KBM-7 (cell line): Measurements from ENCODE around the gene CD101.

Experiments used
- DNase-seq: peaks from one replicate; pipeline ENCODE4 v3.0.0-alpha.2; 2015
- in situ Hi-C: fragments of 300-500 bp; cut with MboI; formaldehyde crosslinking; loops from 2 replicates; pipeline ENCODE4 v1.14.3; 2020; ENCODE audit warnings: low sequenced_read_pairs, low pct_unique_long_range_greater_than_20kb, mixed read lengths

Gene CD101

DNA sequence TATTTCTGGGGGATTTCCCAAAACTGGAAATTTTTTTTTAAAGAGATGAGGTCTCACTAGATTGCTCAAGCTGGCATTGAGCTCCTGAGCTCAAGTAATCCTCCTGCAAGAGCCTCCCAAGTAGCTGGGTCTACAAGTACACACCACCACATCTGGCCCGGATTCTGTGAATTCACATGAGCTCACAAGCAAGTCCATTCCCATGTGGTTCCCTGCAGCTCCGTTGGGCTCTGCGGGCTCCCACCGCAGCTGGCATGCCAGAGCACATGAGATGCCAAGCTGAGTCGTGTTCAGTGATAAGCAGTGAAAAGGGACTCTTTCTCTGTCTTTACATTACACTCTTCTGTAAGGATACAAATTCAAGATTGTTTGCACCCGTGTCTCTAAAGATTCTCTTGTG is 36.7 kb downstream of the CD101 start:
- DNase-seq: no peak
- in situ Hi-C loops: loop anchor here (25.0 kb wide), 1 partner anchor 301 kb away; no protein-coding TSS in a partner anchor

DNA sequence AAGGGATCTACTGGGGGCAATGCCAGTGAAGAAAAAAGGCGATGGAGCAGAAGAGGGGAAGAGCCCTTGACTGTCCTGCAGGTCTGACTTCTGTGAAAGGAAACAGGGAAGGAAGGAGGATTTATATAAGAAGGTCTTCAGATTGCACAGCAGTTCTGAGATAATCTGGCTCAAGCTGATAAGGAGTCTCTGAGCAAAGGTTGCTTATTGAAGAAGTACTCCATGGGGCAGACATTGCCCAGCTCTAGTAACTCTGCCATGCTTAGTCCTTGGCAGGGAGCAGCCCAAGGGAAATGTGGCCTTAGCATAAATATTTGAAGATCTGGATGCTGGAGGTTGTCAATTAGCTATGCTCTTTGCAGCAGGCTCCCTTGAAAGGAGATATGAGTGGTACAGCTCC is 42.7 kb downstream of the CD101 start:
- in situ Hi-C loops: loop anchor here (25.0 kb wide), 1 partner anchor 307 kb away; no protein-coding TSS in a partner anchor
- peak; percentile 18 for DNase-seq

DNA sequence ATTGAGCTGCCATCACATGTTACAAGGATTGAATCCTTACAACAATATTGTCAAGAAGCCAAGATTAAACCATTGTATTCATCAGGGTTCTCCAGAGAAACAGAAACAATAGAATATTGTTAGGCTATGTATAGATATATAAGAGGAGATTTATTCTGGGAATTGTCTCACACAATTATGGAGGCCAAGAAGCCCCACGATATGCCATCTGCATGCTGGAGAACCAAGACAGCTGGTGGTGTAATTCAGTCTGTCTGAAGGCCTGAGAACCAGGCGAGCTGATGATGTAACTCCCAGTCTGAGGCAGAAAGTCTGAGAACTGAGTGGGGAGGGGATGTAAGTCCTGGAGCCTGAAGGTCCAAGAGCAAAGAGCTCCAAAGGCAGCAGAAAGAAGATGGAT is 44.1 kb downstream of the CD101 start:
- DNase-seq: no peak
- in situ Hi-C loops: loop anchor here (25.0 kb wide), 1 partner anchor 308 kb away; no protein-coding TSS in a partner anchor

DNA sequence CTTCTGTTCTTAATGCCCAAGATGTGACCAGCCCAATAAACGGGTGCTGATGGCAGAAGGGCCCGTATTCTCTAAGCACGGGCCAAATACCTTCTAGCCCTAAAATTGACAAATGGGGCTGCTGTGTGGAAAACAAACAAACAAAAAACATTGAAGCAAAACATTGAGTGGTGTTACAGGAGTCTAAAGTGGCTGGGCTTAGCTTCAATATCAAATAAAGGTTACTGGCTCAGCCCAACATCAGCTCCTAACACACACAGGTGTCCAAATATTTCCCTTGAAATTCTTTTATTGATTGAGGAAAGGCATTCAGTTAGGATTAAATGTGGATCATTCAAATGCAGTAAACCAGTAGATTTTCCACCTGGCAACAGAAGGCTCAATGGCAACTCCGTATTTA is 45.2 kb downstream of the CD101 start:
- in situ Hi-C loops: loop anchor here (25.0 kb wide), 1 partner anchor 309 kb away; no protein-coding TSS in a partner anchor
- no peak for DNase-seq

DNA sequence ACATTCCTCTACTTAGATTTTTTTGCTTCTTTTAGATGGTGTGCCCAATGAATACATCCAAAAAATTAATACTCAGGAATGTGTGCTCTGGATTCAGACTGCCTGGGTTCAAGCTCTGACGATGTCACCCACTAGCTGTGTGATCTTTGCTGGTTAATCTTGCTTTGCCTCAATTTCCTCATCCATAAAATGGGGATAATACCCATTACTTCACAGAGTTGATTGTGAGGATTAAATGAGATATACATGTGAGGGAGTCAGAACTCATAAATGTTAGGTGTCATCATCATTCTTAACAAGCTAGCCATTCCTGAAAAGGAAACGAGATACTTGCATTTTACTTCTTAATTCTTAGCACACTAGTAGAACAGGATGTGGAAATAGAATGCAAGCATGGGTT is 45.7 kb downstream of the CD101 start:
- in situ Hi-C loops: loop anchor here (25.0 kb wide), 1 partner anchor 310 kb away; no protein-coding TSS in a partner anchor
- no peak for DNase-seq

DNA sequence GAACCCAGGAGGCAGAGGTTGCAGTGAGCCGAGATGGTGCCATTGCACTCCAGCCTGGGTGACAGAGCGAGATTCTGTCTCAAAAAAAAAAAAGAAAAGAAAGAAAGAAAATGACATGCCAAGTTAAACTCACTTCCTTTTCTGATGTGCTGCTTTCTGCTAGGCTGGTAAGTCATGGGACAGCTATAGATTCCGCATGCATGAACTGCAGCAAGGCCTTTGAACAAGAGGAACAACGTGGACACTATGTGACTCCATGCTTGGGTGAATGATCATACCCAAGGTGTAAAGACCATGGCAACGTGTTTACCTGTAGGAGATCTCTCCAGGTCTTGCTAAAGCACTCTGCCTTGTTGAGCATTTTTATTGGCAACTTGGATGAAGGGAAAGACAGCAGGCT is 48.3 kb downstream of the CD101 start:
- no peak for DNase-seq
- in situ Hi-C loops: loop anchor here (25.0 kb wide), 1 partner anchor 313 kb away; no protein-coding TSS in a partner anchor

DNA sequence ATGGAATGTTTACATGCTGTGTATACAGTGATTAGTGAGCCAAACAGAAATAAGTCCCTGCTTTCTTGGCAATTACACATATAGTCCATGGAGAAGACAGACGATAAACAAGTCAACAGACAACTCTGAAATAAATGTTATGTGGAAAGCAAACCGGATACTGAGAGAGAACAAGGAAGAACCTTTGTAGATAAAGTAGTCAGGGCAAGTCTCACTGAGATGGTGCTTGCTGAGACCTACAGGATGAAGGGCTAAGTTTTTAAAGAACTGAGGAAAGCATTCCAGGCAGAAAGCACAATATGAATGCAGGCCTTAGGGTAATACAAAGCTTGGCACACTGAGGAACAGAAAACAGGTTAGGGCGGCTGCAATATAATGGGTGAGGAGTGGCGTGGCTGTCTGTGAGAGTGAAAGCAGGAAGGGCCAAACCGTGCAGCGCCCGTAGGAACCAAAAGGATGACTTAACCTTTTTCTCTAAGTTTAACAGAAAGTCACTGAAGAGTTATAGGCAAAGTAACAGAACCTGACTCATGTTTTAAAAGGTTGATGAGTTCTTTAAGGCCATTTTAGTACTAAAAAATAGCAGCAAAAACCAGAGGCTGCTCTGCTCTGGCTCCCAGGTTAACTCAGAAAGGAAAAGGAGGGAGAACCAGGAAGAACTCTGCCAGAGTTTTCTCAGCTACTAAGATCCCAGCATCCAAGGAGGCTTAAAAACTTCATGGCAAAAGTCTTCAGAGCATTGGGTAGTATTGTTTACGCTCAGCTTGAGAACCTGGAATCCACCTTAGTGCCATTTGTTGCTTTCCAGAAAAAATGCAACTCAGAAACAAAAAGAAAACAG is 49.9 kb downstream of the CD101 start:
- DNase-seq: peak; percentile 26
- in situ Hi-C loops: no loop called here

DNA sequence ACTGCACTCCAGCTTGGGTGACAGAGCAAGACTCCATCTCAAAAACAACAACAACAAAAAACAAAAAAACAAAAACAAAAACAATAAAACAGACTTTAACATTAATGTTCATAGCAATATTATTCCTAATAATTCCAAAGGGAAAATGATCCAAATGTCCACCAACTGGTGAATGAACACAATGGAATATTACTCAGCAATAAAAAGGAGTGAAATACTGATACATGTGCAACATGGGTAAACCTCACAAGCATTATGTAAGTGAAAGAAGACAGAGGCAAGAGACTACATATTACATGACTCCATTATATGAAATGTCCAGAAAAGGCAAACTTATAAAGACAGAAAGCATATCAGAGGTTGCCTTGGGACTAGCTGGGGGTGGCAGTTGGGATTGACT is 52.5 kb downstream of the CD101 start:
- in situ Hi-C loops: no loop called here
- DNase-seq: no peak

DNA sequence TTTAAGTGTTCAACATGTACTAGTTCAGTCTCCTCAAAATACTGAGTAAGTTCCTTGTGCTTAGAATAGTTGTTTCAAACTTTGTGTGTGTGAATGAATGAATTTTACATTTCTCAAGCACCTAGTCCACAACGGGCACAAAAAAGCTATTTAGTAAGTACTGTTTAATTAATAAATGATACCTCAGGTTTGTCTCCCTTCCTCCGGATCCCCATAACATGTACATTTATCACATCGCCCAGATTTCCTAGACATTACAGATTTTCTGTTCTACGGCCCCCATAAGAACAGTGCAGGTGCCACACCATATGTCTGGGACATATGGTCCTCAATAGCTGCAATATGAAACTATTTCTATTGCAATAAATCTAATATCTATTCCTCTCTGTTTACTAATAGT is 57.2 kb downstream of the CD101 start:
- in situ Hi-C loops: no loop called here
- DNase-seq: peak; percentile 17

DNA sequence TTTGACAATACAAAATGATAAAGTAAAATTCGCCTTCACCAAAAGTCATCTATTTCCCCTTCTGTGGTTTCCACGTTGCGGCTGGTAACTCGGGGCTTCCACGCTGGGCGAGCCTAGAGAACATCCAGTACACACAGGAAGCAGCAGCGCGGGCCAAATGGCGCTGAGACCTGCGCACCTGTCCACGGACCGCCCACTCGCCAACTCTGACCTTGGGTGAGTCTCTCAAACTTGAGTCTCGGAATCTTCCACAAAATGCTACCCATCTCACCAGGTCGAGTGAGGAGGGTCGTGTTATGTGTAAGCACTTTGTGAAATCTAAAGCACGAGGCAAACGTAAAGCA is 57.7 kb downstream of the CD101 start:
- no peak for DNase-seq
- in situ Hi-C loops: no loop called here

DNA sequence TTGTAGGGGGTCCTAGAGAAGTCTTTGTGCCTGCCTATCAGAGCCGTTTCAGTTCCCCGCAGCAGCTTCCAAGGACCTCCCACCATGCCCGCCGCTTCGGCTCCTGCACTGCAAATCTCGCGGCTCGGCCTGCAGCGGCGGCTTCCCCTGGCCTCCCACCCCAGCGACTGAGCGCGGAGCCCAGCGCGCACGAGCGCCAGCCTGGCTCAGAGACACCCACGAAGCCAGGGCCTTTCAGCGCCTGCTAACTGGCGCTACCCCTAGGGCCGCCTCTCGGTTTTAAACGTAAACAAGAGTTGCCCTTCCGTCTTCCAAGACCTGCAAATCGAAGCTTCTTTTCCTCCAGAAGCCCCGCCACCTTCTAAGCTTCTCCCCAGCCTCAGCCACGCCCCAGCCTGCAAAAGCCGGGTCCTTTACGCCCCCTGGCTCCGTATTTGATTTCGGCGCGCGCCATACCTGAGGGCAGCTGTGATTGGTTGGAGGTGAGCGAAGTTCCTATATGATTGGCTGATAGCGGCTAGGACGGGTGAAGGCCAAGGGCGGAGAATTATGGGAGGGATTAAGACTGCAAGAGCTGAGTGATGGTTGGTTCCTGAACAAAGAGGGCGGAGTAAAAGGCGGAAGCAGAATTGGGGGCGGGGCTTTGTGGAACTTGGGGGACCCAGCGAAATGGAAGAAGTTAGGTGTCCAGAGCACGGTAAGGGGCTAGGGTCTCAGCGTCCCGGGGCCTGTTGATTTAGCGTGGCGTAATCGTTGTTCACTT is 58.3 kb downstream of the CD101 start, which contains the start of gene TTF2:
Gene TTF2, plus strand, starts transcription at position 649 of the 763 bp plus-strand sequence. Its CDS starts 21 bp downstream, at position 670.
- in situ Hi-C loops: no loop called here
- peak; percentile 100 for DNase-seq

DNA sequence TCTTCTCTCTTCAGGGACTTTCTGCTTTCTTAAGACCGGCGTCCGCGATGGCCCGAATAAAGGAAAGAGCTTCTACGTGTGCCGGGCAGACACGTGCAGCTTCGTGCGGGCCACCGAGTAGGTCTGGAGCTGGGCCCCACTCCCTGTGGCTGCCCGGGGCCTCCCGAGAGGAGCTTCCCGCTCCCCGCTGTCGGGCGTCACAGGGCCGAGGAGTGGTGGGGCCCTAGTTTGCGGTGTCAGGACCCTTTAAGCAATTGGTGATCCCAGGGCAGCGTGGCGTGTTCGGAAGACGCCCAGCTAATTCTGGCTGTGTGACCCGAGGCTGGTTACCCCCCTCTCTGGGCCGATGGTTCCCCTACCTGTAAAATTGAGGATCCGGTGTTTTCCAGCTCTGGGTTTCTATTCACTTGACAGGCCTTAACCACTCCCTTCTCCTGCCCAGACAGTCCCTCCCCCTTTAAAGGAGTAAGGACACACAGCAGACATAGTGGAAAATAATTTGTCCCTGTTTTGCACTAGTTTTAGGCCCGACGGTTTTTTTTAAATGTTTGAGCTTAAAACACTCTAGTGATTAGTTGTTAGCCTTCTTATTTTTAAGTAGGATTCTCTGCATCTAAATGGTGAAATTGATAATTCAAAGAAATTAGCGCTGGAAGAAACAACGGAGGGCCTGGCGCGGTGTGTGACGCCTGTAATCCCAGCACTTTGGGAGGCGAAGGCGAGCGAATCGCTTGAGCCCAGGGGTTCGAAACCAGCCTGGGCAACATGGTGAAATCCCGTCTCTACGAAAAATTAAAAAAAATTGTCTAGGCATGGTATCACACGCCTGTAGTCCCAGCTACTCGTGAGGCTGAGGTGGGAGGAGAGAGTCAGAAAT is 59.1 kb downstream of the CD101 start:
- in situ Hi-C loops: no loop called here
- peak; percentile 35 for DNase-seq

DNA sequence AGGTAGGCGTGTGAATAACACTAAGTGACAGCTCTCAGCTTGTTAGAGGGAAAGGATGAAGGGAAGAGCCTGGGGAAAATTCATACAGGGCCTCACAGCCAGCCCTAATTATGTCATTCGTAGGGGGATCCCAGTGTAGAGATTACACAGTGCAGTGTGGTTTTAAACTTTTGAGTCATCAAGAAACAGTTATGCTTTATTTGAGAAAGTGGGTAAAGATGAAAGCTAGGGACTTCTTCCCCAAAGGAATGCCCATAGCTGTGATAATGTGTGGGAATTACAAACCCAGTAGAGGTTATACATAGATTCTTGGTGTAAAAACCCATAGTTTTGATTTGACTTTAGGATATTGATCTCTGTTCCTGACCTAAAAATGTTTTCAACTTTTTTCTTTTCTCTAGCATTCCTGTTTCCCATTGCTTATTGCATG is 60.4 kb downstream of the CD101 start:
- in situ Hi-C loops: no loop called here
- DNase-seq: peak; percentile 17

DNA sequence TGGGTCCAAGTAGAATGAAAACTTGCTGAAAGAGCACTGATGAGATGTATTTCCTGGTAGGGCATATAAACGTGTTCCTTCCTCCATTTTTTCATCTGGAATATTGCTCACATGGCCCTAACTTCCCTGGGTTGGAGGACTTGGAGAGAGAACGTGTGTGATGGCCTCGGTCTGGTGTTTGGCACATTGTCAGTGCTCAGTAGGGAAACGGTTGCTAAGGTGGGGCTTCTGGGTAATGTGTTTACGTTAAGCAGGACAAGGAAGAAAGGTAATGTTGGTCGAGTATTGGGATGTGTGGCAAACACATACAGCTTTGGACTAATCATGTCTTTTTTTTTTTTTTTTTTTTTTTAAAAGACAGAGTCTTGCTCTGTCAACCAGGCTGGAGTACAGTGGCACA is 64.8 kb downstream of the CD101 start:
- in situ Hi-C loops: no loop called here
- DNase-seq: no peak

DNA sequence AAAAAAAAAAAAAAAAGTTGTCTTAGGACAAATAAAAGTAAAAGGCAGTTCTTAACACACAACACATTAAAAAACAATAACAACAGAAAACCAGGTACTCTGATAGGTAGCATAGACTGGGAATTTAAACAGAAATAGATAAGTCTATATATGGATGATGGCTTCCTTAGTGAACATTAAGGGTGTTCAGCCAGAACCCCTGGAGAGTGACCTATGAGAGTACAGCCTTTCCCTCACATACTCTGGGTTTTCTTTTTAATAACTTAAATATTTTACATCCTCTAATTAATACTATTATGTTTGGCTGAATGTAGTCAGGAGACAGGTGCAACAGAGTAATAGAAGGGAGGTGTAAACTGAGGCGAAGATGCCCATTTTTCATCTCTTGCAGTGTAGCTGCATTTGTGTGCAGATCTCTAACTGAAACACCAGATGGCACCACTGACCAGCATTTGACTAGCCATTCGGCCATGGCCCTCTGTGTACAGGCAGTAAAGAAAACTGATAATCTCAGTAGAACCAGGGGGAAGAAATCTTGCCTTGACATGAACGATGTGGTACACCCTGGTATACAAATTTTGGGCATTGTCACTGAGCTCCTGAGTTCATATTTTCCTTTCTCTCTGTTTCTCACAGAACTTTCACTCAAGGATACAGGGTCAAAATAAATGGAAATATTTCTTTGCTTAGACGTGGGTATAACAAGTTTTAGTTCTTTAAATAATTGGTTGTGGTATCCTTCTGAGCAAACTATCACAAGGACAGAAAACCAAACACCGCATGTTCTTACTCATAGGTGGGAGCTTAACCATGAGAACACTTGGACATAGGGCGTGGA is 66.2 kb downstream of the CD101 start:
- DNase-seq: peak; percentile 47
- in situ Hi-C loops: no loop called here

DNA sequence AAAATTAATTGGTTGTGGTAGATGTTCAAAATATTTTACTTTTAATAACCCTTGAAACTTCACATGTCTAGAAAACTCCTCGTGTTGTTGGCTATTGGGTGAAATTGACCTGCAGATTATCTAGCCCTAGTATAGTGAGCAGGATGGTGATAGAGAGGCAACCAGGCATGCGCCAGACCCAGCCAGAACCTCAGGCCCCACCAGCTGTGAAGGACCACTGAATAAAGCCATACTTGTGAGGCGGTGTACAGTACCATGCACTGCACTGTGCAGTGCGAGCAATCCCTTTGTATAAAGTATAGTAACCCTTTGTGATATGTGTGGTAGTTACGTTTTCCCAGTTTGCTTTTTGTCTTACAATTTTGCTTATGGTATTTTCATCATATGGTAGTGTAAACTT is 67.0 kb downstream of the CD101 start:
- in situ Hi-C loops: no loop called here
- no peak for DNase-seq

DNA sequence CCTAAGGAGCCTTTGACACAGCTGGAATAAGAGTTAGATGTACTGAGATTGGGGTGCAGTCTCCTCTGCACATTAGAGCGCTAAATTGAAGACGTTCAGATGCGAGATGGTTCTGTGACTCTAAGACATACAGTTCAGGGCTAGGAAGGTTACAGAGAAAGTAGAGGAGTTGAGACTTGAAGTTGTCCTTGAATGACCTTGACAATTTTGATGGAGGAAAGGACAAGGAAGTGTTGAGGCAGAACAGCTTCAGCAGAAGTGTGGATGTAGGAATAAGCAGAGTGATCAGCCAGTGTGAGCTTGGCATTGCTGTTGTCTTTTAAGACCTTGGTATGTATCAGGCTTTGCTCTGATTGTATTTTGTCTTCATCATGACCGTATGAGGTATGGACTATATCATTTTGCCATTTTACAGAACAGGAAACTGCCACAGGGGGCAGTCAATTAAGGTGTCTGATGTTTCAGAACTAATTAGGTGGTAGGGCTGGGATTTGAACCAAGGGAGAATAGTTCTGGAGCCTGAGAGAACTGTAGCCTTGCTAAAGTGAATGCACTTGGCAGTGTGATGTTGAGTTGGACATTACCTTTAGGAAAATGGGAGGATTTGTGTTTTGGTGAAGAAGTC is 67.8 kb downstream of the CD101 start:
- in situ Hi-C loops: no loop called here
- peak; percentile 11 for DNase-seq

DNA sequence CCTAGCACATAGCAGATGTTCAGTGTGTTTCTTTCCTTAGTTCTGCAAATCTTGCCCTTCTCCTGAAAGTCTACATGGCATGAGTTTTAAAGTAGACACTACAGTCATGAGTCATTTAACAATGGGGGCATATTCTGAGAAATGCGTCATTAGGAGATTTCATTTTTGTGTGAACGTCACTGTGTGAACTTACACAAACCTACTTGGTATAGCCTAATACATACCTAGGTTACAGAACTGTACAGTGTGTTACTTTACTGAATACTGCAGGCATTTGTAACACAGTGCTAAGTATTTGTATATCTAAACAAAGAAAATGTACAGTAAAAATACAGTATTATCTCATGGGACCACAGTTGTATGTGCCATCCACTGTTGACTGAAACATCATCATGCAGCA is 68.6 kb downstream of the CD101 start:
- DNase-seq: no peak
- in situ Hi-C loops: no loop called here
